ENCODE results near the gene SH3RF1.

The SH3RF1 gene

DNA sequence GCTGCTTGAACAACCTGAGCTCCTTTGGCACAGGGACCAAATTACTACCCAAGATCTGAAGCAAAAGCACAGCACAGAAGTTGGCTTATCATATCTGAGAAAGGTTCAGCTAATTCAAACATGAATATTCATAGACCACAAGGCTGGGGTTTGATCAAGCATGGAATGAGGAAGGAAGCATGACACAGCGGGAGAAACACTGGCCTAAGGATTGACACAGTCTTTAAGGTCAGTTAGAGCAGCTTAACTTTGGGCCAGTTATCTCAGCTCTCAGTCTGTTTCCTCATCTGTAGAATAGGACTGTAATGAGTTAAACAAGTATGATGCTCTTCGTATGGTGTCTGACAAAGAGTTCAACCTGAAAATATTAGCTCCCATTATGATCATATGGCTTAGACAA, 172.2 kb downstream of the SH3RF1 start:
- DNase-seq, result peak; percentile 2

DNA sequence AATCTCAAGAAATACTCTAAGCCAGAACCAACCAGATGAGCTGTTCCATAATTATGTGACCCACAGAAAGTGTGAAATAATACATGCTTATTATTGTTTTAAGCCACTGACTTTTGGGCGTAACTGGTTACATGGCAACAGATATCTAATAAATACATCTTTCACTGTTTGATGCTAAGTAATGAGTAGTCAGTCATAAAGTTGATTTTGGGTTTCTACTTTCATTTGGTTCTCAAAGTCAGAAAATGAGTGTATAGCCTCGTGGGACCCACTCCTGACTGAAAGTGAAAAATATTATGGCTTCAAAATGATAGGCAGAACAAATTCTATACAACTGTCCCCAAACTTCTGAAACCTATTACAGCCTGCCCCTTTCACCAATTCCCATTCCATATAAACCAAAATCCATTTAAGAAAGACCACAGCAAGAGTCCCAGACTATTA, 172.7 kb downstream of the SH3RF1 start:
- DNase-seq, result no peak

DNA sequence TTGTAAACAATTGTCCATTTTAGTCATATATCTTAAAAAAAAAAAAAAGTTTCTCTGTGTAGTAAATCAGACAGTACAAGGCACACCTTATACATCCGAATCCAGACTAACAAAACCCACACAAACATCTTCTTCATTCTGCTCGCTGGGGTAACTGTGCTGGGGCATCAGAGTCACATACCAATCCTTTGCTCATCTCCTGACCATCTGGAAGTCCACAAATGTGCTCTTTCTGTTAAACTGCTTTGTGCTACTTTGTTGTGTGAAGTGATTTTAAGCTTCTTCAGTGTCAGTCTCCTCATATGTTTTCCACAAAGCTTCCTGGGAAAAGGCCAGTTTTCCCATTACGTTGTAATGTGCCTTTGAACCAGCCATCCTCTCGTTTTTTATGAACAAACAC, 174.5 kb downstream of the SH3RF1 start:
- DNase-seq, result no peak

DNA sequence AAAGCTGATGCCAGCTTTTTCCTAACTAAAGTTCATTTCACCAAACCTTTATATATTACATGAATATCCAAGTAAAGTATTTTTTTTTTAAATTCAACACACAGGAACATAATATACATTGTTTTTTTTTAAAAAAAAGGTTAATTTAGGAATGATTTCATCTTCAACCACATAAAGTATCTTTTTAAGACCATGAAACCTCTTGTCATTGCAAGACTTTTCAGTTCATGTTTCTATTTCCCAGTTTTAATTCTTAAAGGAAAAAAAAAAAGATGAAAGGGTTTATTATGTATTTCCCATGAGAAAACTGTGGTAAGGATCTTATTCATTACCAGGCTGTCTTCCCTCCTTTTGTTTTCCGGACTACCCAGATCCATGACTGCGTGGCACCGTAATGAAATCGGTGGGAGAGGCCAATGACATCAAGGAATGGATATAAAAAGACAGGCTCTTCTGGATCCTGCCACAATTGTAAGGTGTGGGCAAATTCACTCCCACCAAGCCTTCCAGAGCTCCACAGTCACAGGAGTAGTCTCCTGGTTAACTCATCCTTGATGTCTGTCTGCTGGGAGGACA, 176.0 kb downstream of the SH3RF1 start:
- no peak for DNase-seq

DNA sequence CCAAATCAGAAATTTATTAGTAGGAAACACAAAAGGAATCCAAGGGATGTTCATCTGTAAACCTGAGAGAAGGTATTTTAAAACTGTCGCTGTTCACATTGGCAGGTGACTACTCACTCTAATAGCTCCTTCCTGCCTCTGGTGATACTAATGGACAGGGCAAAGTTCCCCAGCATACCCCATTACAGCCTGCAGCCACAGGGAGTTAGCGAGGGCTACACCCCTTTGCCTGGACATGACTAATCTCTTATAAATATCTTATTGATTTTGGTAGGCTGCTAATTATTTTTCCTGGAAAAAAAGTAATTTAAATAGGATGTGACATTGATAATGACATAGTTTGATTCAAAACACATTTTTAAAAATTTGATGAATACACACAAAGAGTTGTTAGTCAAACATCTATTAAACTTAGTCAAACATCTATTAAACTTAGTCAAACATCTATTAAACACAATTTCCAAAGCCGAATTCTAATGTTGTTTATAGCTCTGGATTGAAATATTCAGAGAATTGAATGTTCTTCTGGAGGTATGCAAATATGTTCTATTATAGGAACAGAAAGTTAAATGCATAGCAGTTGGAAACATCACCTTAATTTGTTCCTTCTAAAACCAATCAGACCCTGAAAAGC, 177.8 kb downstream of the SH3RF1 start:
- DNase-seq, result no peak

DNA sequence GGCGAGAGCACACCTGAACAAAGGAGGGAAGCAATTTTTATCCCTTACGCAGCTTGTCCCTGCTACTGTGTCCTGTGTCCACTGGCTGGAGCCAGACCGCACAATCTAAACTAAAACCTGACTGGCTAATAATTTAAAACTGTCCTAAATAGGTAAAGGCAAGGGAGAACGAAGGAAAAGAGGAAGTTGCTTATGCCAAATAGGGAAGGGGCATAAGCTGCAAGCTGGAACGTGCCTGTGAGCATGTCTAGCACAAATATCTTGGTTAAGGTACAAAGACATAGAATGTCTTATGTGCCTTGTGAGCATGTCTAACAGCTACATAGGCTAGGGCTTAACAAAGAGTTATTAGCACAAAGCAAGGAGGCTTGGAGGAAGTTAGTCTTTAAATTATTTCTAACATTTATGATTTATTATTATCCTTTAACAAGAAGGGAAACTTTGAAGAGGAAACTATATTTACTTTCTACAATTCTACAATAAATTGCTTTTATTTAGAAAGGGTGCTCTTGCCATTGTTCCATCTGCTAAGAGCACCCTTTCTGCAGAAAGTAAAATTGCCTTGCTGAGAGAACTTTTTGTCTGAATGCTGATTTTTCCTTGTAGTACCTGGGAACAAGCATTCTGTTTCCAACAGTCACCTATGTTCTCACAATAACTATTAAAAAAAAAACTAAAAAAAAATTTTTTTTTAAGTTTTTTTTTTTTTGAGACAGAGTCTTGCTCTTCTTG, 180.1 kb downstream of the SH3RF1 start:
- DNase-seq, result no peak

DNA sequence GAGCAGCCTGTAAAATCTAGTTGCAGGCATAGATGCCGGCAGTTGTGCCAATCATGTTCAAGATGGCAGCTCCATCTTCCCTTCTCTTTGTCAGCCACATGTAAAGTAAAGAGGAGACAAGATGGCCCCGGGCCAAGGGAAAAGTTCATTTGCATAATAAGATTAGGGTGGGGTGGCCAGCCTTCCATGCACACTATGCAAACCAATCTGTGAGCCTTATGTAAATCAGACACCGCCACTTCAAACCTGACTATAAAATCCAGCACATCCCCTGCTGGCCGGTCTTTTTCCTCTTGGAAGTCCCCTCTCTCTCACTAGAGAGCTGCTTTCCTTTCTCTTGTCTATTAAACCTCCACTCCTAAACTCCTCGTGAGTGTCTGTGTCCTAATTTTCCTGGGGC, 181.8 kb downstream of the SH3RF1 start:
- DNase-seq, result no peak

DNA sequence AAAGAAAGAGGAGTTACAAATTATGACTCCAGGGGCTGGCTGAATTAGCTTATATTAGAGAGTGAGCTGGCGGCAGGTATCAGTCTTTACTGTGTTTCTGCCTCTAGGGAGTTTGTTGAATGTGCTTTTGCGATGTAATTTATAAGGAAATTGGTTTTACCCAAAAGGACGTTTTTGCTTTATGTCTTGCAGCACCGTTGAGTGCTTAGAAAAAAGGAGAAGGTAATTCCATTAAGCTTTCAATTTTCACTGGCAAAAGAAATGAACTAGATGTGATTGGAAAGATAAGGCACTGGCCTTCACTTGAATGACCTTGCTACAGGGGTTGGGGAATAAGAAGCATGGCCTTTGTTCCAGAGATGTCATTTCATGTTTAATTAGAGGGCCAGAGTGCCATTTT, 185.8 kb downstream of the SH3RF1 start:
- no peak for DNase-seq

DNA sequence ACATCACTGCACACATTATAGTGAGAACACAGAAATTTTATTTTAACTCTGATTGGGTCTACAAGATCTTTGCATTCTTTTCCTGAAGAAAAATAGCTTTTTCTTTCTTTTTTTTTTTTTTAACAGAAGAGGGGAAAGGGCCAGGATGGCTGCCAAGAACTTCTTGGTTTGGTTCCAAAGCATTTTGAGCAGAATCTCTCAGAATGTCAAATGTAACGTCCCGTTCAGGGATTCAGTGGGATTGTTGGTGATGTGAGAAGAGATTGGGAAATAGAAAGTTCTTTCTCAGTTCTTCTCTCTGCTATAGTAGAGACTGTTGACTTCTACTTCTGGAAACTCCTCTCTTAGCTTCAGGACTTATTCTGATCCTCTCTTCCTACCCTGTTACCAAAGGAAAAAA, 189.8 kb downstream of the SH3RF1 start:
- DNase-seq, result no peak

DNA sequence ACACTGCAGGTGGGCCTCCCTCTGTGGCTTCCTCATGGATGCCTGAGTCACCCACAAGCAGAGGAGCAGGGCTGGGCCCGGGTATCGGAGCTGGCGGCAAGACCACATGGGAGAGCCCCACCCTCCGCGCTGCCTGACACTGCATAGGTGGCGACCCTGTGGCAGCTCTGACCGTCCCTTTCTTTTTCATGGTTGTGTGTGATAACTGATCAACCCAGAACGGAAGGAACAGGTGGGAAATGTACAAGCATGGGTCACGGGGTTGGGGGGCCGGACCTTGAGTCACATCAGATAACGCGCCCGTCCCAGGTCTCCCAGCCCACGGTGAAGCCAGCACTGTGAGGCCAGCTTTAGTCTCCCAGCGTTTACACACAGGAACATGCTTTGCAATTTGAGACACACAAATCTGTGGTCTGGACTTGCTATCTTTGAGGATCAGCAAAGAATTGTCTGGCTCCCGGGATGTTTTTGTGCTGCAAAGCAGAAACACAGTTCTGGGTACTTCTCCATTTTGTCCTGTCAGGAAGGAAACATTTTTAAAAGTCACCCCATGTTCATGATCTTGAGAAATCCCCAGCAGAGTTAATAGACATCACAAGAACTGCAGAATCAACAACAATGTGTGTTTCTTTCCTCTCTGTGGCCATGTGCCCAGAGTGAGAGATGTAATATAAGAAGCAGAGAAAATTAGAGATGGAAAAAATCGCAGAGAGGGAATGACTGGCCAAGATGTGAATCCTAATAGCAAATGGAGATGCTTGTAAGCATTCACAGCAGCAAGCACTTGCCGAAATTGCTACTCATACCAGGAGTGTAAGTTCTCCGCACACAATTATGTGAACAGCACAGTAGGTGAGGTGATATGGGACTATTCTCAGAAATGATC, 190.6 kb downstream of the SH3RF1 start:
- no peak for DNase-seq

DNA sequence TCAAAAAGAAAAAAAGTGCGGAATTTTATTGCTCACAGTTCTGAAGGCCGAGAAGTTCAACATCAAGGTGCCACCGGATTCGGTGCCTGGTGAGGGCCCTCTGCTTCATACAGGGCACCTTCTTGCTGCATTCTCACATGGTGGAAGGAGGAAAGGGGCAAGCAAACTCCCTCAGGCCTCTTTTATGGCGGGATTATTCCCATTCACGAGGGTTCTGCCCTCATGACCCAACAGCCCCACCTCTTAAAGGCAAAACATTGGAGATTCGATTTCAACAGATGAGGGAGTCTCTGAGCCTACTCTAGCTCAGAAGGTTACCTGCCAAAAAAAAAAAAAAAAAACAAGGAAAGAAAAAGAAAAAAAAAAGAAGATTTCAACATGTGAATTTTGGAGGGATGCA, 196.6 kb downstream of the SH3RF1 start:
- DNase-seq, result no peak

DNA sequence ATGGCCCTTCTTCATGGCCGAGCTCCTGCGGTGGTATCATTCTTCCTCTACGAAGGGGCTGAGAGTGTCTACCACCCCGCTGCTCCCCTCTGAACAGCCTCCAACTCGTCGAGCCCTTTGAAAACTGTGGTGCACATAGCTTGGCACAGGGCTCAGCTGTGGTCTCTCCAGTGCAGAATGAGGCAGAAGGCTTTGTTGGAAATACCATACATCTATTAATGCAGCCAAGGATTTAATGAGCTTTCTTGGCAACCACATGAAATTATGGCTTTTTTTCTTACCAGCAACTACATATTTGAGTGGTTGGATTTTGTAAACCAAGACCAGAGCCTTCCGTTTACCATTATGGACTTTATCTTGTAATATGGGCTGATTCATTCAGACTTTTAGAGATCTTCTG, 199.0 kb downstream of the SH3RF1 start:
- DNase-seq, result no peak

DNA sequence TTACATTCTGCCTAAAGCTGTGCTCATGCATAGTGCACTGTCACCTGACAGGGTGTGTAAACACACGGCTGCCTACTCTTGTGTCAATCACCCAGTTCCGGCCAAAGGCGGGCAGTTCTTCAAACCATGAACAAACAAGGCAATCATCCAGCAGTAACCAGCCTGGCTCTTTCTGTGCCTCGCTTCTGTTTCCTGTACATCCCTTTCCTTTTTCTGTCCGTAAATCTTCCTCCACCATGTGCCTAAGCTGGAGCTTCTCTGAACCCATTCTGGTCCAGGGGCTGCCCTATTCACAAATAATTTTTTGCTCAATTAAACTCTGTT, 199.9 kb downstream of the SH3RF1 start:
- DNase-seq, result no peak

DNA sequence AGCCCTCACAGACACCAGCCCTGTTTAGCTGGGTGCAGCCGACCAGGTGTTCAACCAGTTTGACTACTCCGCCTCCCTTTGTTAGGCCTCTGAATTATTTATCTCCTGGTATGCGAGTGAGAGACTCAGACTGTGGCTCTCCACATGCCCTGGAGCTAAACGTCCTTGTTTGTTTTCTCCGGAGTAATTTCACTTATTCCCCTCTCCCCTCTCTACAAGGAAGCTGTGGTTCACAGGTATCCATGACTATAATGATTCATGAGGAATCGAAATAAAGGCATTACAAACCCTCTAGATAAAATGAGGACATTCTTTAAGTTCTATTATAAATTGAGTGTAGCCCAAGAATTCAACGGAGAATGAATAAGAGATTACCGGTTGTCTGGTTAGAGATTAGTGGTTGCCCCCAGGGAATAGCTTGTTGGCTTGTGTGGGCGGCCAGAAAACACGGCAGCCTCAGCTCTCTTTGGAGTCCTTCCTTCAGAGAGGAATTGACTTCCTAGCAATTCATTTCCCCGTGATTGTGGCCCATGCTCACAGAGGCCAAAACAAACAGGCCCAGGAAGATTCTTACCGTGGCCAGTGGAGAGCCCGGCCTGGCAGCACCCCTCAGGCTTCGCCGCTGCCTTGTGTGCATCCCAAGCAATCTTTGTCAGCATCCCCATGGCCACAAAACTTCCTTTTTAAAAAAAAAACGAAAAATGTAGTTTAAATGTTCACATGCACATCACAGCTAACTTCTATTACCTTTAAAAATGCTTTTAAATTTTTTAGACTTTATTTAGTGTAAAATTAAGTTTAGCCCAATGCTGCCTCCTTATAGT, 200.5 kb downstream of the SH3RF1 start:
- DNase-seq, result no peak

DNA sequence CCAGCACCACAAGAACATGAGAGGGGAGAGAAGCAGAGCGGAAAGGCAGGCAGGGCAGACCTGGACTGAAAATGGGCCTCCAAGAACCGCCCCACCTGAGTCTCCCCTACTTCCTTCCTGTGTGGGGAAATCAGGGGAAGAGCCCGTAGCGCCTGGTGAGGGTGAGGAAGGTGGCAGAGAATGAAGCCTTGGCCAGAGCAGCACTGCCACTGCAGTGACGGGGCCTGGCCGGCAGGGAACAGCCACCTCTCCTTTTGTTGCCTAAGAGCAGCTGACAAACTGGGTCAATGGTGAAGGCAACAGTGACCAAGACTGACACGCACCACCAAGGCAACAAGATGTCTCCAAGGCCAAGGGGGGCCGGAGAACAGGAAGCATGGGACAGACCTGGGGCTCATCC, 202.3 kb downstream of the SH3RF1 start:
- no peak for DNase-seq

DNA sequence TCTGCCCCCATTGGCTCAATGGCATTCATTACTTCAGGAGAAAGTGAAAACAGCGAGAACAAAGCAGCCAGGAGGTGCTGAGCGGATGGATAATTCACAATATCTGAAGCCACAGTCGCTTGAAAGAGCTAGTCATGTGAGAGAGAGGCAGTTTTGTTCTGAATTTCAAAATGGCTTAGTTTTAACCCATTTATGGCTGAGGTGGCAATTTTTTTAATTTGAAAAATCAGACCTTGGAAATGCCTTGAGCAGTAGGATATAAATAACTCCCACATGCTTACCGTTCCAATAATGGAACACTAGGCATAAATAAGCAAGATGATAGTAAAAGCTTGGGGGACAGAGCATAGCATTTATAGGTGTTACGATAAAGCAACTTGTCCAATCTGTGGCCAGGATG, 203.8 kb downstream of the SH3RF1 start:
- no peak for DNase-seq

DNA sequence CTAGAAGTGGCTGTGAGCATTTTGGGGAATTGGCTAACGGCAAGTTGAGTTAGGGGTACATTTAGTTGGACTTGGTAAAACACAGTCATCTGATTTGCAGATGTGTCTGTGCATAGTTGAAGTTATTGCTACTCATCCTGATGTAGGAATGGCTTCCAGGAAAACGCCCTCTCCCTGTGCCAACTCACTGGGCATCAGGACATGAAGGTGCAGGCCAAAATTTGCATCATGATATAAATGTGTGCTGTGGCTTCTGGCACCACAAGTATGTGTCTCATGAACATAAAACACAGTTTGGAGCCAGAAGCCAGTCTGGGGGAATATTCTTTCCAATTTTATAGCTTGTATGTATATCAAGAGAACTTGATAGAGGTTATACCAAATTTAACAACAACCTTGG, 206.5 kb downstream of the SH3RF1 start:
- DNase-seq, result no peak

DNA sequence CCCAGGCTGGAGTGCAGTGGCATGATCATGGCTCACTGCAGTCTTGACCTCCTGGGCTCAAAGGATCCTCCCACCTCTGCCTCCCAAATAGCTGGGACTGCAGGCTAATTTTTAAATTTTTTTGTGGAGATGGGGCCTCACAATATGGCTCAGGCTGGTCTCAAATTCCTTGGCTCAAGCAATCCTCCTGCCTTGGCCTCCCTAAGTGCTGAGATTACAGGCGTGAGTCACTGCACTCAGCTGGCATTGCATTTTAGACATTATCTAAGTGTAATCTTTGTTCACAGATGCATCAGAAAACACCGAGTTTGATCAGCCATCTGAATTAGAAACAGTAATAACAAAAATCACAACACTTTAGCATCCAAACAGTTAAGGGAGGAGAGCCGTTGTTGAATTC, 207.3 kb downstream of the SH3RF1 start:
- DNase-seq, result no peak

DNA sequence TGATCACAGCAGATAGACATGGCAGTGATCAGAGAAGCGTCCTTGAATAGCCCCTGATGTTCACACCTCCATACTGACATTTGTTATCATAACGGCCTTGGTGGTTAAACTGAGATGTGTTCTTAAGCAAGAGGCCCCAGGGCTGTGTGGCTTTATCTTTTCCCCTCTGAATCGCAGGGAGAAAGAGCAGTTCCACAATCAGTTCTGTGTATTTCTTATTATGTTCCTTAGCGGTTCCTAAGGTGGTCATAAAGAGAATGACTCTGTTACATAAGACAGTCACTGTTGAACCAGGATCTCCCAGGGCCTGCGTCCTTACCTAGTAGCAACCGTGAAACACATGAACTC, 207.9 kb downstream of the SH3RF1 start:
- DNase-seq, result no peak

DNA sequence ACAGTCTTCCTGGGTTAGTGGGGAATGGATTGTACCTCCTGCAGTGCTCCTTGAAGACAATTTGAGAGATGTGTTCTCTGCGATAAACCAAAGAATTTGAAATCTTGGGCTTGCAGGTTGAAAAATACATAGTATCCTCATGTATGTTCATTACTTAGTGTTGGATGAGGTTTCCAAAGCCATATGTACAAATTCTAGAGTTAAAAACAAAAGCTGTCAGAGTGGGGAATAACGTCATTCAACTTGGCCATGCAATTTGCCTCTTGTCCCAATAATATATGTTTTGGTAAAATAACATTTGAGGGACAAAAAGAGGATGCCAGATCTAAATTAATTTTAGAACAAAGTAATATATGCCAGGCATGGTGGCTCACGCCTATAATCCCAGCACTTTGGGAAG, 209.4 kb downstream of the SH3RF1 start:
- no peak for DNase-seq

DNA sequence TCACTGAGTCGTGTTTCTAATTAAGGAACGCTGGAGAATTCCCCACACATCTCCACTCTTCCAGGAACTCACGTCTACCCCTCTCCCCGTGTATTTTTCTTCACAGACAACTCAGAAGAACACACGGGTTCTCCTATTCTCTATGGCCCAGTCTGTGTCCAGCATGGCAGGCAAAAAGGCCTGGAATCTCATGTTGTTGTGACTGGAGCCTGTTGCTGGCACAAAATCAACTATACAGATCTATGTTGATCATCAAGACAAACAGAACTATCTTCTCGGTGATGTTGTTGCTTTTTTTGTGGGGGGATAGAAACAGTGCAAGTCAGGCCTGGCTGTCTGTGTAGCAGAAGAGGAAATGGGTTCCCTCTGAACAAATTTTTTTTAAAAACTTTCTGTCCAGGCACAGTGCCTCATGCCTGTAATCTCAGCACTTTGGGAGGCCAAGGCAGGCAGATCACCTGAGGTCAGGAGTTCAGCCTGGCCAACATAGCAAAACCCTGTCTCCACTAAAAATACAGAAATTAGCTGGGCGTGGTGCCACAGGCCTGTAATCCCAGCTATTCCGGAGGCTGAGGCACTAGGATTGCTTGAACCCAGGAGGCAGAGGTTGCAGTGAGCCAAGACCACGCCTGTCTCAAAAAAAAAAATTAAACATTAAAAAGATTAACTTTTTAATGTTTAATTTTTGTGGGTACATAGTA, 210.2 kb downstream of the SH3RF1 start:
- no peak for DNase-seq

Data from CD4-positive, alpha-beta T cell treated with Interleukin-10 for 1 hour (primary cell).